Measurements from ENCODE around the gene ELP2.
"Not testable (repeated sequence)": the region's sequence is repeated elsewhere in the genome, so short reads cannot be mapped to it uniquely, and the experiment has no call there.

The ELP2 gene

GRCh38 chr18:36160959-36161371 is 31.3 kb downstream of the ELP2 start:
- peak; percentile 59 for DNase-seq

GRCh38 chr18:36162981-36163380 is 33.3 kb downstream of the ELP2 start:
- no peak for DNase-seq

GRCh38 chr18:36167692-36168218 is 38.1 kb downstream of the ELP2 start:
- DNase-seq = no peak

GRCh38 chr18:36168296-36168695 is 38.6 kb downstream of the ELP2 start:
- not testable (repeated sequence) for DNase-seq

- no peak for DNase-seq
Measured at GRCh38 chr18:36169938-36170337, 40.2 kb downstream of the ELP2 start.

GRCh38 chr18:36175481-36175880 is 45.8 kb downstream of the ELP2 start:
- DNase-seq = no peak

- DNase-seq = peak; percentile 19
Measured at GRCh38 chr18:36176177-36176584, 46.5 kb downstream of the ELP2 start.

GRCh38 chr18:36176711-36177110 is 47.0 kb downstream of the ELP2 start:
- DNase-seq = peak; percentile 14

GRCh38 chr18:36177913-36178312 is 48.2 kb downstream of the ELP2 start:
- DNase-seq = no peak

- DNase-seq = no peak
Measured at GRCh38 chr18:36179562-36180355, 50.1 kb downstream of the ELP2 start.

GRCh38 chr18:36181441-36181840 is 51.7 kb downstream of the ELP2 start:
- DNase-seq = no peak

- no peak for DNase-seq
Measured at GRCh38 chr18:36181898-36182506, 52.3 kb downstream of the ELP2 start.

GRCh38 chr18:36183033-36183432 is 53.3 kb downstream of the ELP2 start:
- no peak for DNase-seq

GRCh38 chr18:36183987-36184386 is 54.3 kb downstream of the ELP2 start:
- no peak for DNase-seq

GRCh38 chr18:36185157-36185556 is 55.5 kb downstream of the ELP2 start:
- no peak for DNase-seq

GRCh38 chr18:36185901-36186460 is 56.3 kb downstream of the ELP2 start:
- no peak for DNase-seq

- DNase-seq = no peak
Measured at GRCh38 chr18:36186461-36187192, 56.9 kb downstream of the ELP2 start.

- peak; percentile 42 for DNase-seq
Measured at GRCh38 chr18:36187193-36187825, 57.6 kb downstream of the ELP2 start, which contains the start of gene MOCOS. TSS of gene MOCOS (plus strand) at chr18:36187497. CDS start at chr18:36187540, 43 bp downstream.

GRCh38 chr18:36187826-36188721 is 58.4 kb downstream of the ELP2 start:
- no peak for DNase-seq

GRCh38 chr18:36188916-36189315 is 59.2 kb downstream of the ELP2 start:
- DNase-seq = no peak

- no peak for DNase-seq
Measured at GRCh38 chr18:36189486-36189885, 59.8 kb downstream of the ELP2 start.

- DNase-seq = no peak
Measured at GRCh38 chr18:36191286-36191685, 61.6 kb downstream of the ELP2 start.
